ENCODE results near the gene RSPH1.

GRCh38 chr21:42525029-42525581 lies 29.1 kb upstream of the RSPH1 start:
- TF ChIP-seq CTCF (conservative IDR thresholded peaks at IDR 0.05; ENCODE audit: low read length) (no peak), EZH2phosphoT487 (IDR thresholded peaks at IDR 0.05; ENCODE audit: borderline replicate concordance) (no peak)
